Measurements from ENCODE around the gene CHIT1. TPM values are rescaled to one million over a fixed set of nuclear protein-coding genes. Genes with fewer than 3 reads are reported as not detected.
"Not testable (repeated sequence)": the region's sequence is repeated elsewhere in the genome, so short reads cannot be mapped to it uniquely, and the experiment has no call there.

CHIT1 gene
- total RNA-seq, 1 donor = not detected

DNA sequence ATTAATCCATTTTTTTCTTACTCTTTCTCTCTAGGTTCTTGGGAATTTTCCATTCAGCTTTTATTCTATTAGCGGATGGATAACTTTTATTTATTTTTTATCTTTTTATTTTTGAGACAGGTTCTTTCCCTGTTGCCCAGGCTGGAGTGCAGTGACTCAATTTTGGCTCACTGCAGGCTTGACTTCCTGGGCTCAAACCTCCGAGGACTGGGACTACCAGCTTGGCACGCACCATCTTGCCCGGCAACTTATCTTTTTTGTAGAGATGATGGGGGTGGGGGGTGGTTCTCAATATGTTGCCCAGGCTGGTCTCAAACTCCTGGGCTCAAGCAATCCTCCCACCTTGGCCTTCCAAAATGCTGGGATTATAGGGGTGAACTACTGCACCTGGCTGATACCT lies 36.1 kb upstream of the CHIT1 start:
- DNase-seq (ENCODE audit: low read depth) = no peak
- TF ChIP-seq, protein P1, sequence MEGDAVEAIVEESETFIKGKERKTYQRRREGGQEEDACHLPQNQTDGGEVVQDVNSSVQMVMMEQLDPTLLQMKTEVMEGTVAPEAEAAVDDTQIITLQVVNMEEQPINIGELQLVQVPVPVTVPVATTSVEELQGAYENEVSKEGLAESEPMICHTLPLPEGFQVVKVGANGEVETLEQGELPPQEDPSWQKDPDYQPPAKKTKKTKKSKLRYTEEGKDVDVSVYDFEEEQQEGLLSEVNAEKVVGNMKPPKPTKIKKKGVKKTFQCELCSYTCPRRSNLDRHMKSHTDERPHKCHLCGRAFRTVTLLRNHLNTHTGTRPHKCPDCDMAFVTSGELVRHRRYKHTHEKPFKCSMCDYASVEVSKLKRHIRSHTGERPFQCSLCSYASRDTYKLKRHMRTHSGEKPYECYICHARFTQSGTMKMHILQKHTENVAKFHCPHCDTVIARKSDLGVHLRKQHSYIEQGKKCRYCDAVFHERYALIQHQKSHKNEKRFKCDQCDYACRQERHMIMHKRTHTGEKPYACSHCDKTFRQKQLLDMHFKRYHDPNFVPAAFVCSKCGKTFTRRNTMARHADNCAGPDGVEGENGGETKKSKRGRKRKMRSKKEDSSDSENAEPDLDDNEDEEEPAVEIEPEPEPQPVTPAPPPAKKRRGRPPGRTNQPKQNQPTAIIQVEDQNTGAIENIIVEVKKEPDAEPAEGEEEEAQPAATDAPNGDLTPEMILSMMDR (IDR thresholded peaks at IDR 0.05; ENCODE audit: insufficient read depth, low read depth, low read length) = no peak
- no peak overlapping the region for H3K4me3 ChIP-seq (ENCODE audit: low read depth, low read length)

DNA sequence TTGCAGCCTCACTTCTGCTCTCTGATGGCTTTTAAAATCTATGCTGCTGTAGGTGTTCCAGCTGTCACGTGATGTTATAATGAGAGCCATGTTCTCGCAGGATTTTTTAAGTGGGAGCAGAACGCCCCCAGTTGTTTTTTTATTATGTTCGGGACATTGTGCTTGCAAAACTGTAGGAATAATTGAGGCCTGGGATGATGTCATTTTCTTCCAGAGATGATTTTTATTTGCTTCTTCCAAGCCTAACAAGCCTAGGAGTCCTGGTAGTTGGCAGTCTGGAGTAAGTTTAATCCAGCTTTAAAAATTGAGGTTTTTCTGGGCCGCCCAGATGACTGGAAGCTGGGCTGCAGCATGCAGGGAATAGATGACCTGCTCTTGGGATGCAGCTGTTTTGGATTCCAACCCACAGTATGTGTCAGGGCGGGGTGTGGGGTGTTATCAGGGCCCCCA lies 34.6 kb upstream of the CHIT1 start:
- H3K4me3 ChIP-seq (ENCODE audit: low read depth, low read length) = no peak overlapping the region
- TF ChIP-seq, protein P1 (IDR thresholded peaks at IDR 0.05; ENCODE audit: insufficient read depth, low read depth, low read length) = no peak
- DNase-seq (ENCODE audit: low read depth) = no peak

DNA sequence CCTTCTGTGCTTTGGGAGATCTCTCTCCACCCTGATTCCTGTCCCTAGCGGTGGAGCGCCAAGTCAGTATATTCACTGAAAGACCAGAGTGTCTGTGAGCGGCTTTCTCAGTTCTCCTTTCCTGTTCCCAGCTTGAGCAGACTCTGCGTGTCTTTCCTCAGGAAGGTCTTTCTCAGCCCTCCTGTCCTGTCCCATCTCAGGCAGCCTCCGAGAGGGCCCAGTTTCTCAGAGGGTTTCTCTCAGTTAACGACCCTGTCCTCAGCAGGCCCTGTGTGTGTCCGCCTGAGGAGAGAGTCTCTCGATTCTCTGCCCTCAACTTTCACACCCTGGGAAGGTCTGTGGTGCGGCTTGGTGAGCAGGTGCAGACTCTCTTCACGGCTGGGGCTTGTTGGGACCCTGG lies 34.0 kb upstream of the CHIT1 start:
- TF ChIP-seq, protein P1 (IDR thresholded peaks at IDR 0.05; ENCODE audit: insufficient read depth, low read depth, low read length) = no peak
- no peak for DNase-seq (ENCODE audit: low read depth)
- no peak overlapping the region for H3K4me3 ChIP-seq (ENCODE audit: low read depth, low read length)

DNA sequence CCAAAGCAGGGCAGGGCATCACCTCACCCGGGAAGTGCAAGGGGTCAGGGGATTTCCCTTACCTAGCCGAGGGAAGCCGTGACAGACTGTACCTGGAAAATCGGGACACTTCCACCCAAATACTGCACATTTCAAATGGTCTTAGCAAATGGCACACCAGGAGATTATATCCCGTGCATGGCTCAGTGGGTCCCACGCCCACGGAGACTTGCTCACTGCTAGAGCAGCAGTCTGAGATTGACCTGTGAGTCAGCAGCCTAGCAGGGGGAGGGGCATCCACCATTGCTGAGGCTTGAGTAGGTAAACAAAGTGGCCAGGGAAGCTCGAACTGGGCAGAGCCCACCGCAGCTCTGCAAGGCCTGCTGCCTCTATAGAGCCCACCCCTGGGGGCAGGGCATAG lies 27.2 kb upstream of the CHIT1 start:
- H3K4me3 ChIP-seq (ENCODE audit: low read depth, low read length) = not testable (repeated sequence)

DNA sequence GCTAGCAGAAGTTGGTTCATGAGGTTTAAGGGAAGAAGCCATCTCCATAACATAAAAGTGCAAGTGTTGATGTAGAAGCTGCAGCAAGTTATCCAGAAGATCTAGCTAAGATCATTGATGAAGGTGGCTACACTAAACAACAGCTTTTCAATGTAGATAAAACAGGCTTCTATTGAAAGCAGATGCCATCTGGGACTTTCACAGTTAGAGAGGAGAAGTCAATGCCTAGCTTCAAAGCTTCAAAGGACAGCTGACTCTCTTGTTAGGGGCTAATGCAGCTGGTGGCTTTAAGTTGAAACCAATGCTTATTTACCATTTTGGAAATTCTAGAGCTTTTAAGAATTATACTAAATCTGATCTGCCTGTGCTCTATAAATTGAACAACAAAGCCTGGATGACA lies 25.3 kb upstream of the CHIT1 start:
- not testable (repeated sequence) for DNase-seq (ENCODE audit: low read depth); H3K4me3 ChIP-seq (ENCODE audit: low read depth, low read length)

More for the DNA sequence above, 27.2 kb upstream of the CHIT1 start:
- DNase-seq (ENCODE audit: low read depth) = not testable (repeated sequence)

DNA sequence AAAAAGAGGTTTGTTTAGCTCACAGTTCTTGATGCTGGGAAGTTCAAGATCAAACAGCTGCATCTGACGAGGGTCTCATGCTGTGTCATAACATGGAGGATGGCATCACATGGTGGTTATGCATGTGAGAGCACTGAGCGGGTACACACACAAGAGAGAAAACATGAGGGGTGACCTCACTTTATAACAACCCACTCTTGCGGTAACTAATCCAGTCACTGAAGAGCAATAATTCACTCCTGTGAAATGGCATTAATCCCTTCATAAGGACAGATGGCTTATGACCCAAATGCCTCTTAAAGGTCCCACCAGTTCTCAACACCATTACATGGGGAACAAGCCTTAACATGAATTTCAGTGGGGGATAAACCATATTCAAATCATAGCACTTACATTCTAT lies 23.2 kb upstream of the CHIT1 start:
- no peak overlapping the region for H3K4me3 ChIP-seq (ENCODE audit: low read depth, low read length)
- TF ChIP-seq, protein P1 (IDR thresholded peaks at IDR 0.05; ENCODE audit: insufficient read depth, low read depth, low read length) = no peak
- DNase-seq (ENCODE audit: low read depth) = no peak

DNA sequence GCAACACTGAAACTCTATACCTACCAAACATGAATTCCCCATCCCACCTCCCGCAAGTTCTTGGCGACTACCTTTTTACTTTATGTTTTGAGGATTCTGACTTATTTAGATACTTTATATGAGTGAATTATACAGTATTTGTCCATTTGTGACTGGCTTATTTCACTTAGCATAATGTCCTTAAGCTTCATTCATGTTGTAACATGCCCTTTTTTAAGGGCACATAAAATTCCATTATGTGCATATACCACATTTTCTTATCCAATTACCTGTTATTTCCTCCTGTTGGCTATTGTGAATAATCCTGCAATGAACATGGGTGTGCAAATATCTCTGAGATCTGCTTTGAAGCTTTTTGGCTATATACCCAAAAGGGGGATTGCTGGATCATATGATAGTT lies 22.0 kb upstream of the CHIT1 start:
- no peak overlapping the region for H3K4me3 ChIP-seq (ENCODE audit: low read depth, low read length)
- TF ChIP-seq, protein P1 (IDR thresholded peaks at IDR 0.05; ENCODE audit: insufficient read depth, low read depth, low read length) = no peak
- DNase-seq (ENCODE audit: low read depth) = no peak

DNA sequence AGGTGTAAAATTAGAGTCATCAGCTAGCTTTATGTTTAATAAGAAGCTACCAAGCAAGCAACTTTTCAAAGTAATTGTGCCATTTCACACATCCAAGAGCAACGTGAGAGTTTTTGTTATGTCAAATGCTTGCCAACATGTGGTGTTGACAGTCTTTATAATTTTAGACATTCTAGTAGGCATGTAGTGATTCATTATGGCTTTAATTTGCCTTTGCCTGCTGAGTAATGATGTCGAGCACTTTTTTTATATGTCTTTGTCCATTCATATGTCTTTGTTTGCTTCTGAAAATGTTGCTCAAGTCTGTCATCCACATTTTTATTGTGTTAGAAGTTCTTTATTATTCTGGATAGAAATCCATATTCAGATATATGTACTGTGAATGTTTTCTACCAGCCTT lies 21.4 kb upstream of the CHIT1 start:
- DNase-seq (ENCODE audit: low read depth) = no peak
- no peak overlapping the region for H3K4me3 ChIP-seq (ENCODE audit: low read depth, low read length)
- TF ChIP-seq, protein P1 (IDR thresholded peaks at IDR 0.05; ENCODE audit: insufficient read depth, low read depth, low read length) = no peak
